HG03045 (cell line): Measurements from ENCODE around the gene NDUFAF4.

Experiments used
- ATAC-seq: cut with Tn5 transposase; IDR thresholded peaks from one replicate; pipeline ENCODE4 v1.9.1; 2021; ENCODE audit warnings: mild to moderate bottlenecking, moderate library complexity; ENCODE audit not compliant: unreplicated experiment

Gene NDUFAF4

DNA sequence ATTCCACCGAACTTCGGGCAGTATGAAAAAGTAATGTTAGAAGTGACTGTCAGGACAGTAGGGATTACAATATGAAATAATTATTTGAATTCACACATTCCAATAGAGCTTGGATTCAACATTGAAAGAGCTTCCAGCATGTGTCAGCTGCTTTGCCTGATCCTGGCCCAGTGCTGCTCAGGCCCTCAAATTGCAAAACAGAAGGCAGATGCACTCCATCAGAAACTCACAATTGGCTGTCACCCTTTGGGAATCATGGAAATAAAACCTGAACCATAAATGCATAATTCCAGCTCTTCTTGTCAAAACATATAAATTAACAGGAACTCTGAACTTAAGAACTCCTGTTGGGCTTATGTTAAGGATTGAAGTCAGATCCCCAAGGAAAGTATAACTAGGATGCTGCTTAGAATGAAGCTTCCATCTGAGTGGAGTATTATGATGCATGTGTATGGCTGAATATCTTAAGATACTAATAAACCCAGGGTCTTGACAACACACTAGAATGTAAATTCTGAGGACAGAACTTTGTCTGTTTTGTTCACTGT lies 1.8 kb upstream of the NDUFAF4 start:
- ATAC-seq: no peak

DNA sequence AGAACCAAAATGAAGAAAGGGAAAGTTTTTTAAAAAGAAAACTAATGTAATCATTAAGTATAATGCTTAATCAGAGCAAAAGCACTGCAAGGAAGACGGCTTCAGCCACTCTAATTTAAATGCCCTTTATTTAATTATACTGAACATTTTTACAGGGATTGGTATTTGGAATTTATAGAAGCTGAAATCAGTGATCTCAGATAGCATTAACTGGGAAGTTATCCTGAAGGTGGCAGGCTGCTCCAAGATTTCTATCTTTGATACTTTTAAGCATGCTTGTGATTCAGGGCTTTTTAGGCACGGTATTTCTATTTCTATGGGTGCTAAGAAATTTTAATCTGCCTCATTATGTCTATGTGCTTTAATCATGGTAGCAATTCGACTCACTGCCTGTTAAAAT lies 1.3 kb upstream of the NDUFAF4 start:
- ATAC-seq: no peak

DNA sequence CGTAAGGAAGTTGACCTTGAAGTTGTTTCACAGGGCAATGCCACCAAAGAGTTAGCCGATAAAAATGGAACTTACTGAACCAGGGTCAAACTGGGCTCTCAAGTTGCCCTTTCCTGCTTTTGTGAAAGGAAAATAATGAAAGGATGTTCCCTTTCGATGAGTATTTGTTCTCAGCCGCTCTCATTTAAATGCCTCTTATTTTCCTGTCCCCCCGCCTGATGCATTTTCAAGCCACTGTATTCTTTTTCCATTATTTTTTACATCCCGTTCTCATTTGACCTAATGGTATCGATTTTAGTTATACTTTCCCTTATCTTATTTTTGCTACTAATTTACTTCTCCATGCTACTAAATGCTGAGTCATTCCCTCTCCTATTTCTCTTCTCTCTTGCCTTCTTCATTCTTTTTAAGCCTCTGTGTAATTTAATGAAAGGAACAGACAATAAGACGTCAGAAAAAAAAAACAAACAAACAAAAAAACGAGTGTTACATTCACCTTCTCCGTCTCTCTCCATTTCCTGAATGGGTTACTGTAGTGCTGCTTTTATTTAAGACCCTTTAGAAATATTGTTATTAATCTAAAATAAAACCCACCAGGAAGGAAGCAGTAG lies 655 bp upstream of the NDUFAF4 start:
- ATAC-seq: no peak

DNA sequence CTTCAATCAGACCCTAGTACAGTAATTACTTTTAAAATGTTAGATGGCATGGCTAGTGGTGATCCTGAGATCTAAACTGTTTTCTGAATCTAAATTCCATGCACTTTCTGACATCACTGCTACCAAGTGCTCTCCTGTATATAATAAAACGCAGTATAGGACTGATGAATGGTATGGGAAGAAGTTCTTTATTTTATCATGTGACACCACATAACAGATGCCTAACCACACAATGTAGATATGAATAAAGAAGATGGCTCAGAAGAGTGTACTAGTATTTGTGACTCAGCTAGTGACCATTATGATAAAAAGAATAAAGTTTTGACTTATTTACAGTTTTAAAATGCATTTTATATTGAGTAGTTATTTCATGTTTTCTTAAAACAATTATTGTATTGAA lies 8.5 kb downstream of the NDUFAF4 start:
- ATAC-seq: no peak

DNA sequence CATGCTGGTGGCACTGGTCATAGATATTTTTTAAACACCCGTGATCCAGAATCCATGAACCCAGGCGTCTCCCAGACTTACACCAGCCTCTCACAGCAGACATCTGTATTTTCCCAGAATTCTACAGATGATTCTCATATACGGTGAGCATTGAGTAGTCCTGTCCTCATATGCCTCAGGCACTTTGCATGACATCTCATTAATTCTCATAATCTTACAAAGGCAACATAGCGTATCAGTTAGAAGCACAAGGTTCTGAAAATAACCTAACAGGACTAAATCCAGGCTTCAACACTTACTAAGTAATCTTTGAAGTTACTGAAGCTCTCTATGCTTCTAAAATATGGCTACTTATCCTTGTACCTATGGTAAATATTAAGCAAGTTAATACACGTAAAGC lies 8.9 kb downstream of the NDUFAF4 start:
- ATAC-seq: no peak

DNA sequence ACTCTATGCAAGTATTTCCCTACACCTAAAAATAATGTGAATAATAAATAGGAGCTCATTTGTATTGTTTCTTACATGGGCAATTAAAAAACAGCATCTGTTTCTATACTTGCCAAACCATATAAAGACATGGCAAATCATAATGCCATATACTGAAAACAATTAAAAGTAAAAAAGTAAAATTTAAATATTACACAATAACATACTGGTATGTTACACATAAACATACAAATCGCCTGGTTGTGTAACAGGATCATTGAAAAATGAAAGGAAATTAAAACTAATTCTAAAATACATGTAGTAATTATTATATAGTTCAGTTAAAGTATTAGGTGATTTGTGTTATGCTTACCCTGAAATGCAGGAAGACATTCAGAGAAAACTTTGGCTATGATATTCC lies 11.2 kb downstream of the NDUFAF4 start:
- ATAC-seq: no peak

DNA sequence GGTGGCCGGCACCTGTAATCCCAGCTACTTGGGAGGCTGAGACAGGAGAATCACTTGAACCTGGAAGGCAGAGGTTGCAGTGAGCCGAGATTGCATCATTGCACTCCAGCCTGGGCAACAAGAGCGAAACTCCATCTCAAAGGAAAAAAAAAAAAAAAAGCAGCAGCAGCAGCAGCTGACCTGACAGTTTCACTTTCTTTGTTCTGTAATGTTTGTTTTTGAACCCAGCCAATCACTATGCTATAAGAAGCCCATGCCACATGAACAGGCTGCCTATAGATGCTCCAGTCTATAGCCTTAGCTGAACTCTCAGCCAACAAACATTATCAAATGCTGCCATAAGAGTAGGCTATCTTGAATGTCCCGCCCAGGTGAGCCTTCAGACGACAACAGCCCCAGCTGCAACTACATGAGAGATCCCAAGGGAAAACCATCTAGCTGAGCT lies 12.5 kb downstream of the NDUFAF4 start:
- ATAC-seq: peak; percentile 86

DNA sequence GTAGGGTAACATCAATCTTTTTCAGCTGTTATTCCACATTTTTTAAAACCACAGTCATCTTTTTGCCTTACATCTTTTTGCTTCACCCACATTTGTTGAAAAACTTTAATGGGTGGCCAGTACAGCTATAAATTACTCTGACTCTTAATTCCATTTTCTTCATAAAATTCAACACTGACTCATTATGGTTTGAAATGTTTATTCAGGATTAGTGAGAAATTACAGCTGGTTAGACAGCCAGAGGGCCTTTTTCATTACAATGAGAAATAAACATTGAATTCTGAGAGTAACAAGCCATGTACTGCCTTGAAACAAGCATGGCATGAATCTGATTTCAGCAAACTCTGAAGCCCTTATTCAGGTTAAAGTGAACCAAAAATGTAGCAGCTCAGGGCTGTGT lies 19.5 kb downstream of the NDUFAF4 start:
- ATAC-seq: no peak

DNA sequence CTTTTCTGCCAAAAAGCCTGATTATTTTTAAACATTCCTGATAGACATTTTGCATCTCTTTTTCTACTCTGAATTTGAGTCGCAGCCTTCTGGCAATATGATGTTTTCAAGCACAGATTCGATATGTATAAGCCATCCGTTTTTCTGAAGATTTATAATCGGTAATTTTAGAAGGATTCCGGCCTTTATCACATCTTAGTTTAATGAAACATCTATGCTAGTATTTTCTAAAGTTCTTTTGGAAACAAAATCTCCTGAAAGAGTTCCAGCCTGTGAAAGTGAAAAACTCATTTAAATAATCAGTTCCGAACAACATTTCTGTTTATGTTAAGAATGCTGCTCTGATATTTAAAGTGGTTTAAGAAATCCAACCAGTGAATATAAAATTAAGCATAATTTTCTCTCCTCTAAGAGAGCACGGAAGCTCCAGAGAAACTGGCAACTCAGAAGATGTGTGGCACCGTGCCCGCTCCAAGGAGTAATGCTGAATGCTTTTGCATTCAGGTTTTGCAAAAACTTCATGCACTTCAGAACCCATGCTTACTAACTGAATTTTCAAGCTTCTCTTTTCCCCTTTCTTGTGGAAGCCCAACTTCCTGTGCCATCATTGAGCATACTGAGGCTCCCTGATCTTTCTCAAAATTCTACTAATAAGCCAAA lies 20.7 kb downstream of the NDUFAF4 start:
- no peak for ATAC-seq

DNA sequence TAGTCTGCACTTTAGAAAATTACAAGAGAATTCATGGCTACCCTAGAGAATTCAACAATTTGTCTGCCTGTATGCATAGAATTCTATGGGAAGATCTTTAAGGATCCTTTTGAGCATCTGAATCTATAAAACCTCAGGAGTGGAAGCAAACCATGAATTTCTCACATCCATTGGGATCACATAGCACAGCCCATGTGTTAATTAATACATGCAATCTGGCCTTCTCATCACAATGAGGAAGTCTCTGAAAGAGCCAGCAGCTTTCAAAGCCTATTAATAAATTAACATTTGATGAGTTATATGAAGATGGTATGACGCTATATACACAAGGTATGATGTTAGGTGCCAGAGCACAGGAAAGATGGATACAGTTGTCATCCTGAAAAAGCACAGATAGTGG lies 24.7 kb downstream of the NDUFAF4 start:
- no peak for ATAC-seq

DNA sequence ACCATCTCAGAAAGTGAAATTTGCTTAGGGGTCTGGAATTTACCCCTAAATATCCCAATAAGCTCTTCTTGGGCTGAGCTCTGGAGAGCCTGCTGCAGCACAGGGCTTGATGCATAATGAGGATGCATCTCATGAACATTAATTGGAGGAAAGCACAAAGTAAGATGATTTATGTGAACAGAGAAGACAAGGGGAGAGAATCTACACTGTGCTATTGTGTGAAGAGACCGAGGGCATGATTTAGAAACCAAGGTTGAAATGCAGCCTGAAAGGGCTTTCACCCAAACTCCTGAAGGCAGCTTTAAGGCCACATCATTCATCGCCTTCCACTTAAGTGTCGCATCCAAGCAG lies 32.7 kb downstream of the NDUFAF4 start:
- no peak for ATAC-seq

DNA sequence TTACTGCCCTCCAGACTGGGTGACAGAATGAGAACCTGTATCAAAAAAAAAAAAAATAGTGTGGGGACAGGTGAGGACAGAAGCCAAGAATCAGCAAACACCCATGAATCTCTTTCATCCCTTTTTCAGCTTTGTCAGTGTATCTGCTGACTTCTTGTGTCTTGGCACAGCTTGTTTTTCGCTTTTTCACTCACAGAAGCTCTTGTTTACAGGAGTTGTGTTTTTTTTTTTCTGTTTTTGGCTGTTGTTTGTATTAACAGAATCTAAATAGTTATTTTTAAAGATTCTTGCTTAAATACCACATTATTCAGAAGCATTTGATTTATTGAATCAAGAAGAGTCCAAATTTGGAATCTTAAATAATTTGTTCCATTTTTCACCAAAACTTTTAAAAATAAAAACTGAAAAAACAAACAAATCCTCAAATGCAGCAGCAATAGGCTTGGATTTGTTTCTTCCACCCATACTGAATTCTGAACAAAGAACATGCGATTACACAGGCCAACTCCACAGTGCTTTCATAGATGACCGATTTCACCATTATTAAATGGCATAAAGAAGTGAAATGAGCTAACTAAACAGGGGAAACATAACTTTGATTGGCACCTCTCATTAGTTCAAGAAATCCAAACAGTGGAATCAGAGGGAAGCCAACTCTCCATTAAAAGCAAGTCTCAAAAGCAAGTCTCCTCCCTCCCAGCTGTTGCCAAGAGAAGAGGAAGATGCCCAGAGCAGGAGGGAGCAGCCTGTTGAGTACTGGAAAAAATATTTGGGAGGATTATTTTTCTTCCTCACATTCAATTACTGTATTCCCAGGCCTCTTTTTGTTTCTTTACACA lies 33.3 kb downstream of the NDUFAF4 start:
- ATAC-seq: no peak

DNA sequence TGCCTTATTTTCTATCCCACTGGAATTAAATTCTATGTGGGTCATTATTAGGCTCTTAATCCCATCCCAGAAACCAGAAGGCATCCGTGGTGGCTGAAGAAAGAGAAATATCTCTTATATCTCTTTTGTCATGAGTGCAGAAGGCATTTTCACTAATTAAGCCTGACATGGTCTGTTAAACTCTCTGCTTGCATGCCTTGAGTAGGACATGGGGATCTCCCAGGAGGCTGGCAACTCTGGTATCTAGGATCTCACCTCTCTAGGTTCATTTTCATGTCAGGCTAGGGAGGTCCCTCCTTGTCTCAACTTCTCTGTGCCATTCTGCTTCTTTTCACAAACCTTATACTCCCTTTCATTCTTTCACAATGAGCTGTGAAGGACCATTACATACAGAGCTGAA lies 35.1 kb downstream of the NDUFAF4 start:
- ATAC-seq: no peak

DNA sequence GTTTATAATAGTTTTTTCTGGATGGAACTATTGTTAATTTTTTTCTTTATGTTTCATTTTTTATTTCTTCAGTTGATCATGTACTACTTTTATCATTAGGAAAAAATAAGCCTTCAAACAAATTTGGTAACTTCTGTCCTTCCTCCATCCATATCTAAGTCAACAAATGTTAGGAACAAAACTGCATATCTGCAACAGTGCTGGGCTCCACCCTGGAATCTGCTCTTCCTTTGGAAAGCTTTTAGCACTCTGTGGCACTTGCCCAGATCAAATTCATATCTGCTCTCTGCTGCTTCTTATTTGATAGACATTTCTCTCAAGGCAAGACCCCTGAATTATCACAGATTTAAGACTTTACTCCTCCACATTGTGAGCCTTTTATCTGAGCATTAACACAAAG lies 36.1 kb downstream of the NDUFAF4 start:
- no peak for ATAC-seq

DNA sequence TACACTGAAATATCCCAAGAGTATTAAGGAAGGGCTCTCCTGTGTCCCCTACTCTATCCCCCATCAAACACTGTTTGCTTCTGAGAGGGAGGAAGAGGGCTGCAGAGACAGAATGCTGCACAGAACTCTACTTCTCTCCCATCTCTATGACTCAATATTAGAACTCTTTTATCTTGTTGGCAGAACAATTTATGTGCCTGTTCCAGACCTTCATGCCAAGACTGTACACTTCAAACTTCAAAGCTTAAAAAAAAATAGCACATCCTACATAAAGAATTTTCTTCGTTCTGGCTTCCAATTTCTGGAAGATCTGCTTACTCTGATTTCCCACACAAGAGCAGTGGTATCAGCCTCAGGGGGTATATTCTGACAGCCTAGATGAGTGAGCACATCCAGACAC lies 40.8 kb downstream of the NDUFAF4 start:
- ATAC-seq: no peak

DNA sequence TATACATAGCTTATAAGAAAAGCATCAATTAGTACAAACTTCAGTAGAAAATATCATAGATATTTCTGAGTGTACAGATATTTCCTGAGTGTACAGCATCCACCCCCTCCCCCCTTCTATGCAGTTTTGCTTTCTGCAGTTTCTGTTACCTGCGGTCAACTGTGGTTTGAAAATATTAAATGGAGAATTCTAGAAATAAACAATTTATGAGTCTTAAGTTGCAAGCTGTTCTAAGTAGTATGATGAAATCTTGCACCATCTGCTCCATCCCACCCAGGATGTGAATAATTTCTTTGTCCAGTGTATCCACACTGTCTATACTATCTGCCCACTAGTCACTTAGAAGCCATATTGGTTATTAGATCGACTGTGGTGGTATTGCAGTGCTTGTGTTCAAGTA lies 44.6 kb downstream of the NDUFAF4 start:
- no peak for ATAC-seq

DNA sequence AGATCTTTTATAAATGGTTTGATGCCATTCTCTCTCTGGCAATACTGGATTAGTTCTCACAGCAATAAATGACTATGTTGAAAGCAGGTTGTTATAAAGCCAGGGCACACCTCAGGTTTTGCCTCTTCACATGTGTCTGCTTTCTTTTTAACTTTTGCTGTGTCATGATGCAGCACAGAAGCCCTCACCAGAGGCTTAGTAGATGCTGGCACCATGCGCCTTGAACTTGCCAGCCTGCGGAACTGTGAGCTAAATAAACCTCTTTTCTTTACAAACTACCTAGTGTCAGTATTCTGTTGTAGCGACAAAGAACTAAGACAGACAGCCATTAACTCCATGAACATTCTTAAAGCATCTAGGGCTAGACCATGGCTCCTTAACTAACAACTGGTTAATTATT lies 45.1 kb downstream of the NDUFAF4 start:
- no peak for ATAC-seq

DNA sequence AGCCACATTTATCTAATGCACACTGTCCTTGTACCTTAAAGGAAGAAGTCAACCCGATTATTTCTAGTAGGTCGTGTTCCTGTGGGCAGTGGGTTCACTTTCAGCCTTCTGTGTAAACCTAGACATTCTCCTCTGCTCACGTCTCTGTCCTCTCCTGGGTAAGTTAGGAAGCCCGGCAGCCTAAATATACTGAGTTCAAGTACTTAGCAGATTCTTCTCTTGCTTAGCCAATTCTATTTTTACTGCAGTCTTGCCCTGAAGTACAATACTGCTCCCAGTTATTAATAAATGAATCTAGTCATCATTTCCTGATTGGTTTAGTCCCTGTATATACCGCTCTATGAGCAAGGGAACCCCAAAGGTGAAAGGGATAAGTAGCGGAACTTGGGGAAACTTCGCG lies 45.8 kb downstream of the NDUFAF4 start:
- ATAC-seq: no peak

DNA sequence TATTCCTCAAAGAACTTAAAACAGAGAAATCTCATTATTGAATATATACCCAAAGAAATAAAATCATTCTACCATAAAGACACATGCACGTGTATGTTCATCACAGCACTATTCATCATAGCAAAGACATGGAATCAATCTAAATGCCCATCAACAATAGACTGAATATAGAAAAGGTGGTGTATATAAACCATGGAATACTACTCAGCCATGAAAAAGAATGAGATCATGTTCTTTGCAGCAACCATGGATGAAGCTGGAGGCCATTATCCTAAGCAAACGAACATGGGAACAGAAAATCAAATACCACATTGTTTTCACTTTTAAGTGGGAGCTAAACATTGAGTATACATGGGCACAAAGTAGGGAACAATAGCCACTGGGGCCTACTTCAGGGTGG lies 48.1 kb downstream of the NDUFAF4 start:
- no peak for ATAC-seq

DNA sequence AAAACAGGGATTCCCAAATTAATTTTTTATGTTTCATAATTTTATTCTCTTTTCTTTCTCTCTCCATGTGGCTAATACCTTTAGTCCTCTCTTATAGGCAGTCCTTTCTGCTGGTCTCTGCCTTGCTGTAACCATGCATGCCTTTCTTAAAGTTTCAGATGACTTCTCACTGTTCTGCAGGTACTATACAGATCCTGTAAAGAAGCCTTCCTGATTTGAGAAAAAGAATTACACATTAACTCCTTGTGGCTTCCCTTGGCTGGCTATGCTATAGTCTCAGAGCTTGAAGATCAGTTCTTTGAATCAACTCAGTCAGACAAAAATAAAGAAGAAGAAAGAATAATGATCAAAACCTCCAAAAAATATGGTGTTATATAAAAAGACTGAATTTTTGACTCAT lies 53.2 kb downstream of the NDUFAF4 start:
- no peak for ATAC-seq

DNA sequence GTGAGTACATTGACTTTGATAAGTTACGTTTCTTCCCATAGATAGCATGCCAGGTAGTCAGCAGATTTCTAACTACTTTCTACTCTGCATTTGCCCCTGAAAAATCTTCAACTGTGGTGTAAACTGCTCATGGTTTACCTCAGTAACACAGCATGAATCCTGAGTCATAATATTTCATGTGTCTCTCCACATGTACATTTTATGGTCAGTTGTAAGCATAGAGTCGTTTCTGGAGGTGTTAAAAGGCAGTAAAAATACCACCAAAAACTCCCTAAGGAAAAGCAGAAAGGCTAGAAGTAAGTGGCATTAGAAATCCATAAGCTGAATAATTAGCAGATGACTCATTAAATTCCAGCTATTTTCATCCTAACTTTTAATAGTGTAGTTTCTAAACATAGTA lies 56.3 kb downstream of the NDUFAF4 start:
- ATAC-seq: no peak
